K562 (cell line): Measurements from ENCODE around the gene GRAMD2B. TPM values are rescaled to one million over a fixed set of nuclear protein-coding genes. Genes with fewer than 3 reads are reported as not detected.

ENCODE experiments used
- ADNP ChIP-seq: fragments of 200-800 bp; sonication (Bioruptor generic); IDR thresholded peaks from 2 replicates; pipeline ENCODE4 v1.6.1; 2016; ENCODE audit warnings: missing genetic modification characterization, missing compliant biosample characterization
- BCOR ChIP-seq: fragments of 450-650 bp; IDR thresholded peaks from 2 replicates; pipeline ENCODE4 v1.6.1; 2016
- BMI1 ChIP-seq: fragments of 150-350 bp; IDR thresholded peaks from 2 replicates; pipeline ENCODE4 v1.6.1; 2014; ENCODE audit warnings: low read length
- BRD9 ChIP-seq: fragments of 450-650 bp; IDR thresholded peaks from 2 replicates; pipeline ENCODE4 v1.6.1; 2018; ENCODE audit warnings: low read depth; ENCODE audit not compliant: partially characterized antibody
- CBX3 ChIP-seq, 2 experiments: IDR thresholded peaks; 1 replicate in 1 of 2; 2 replicates in 1 of 2; pipeline ENCODE4 v1.6.1; 2012; ENCODE audit warnings: inconsistent platforms in 2 of 2, low read length in 2 of 2, borderline replicate concordance in 1 of 2, control low read depth in 1 of 2
- CHD2 ChIP-seq: IDR thresholded peaks from 2 replicates; pipeline ENCODE4 v1.6.1; 2011; ENCODE audit warnings: low read depth, low read length
- ETS1 ChIP-seq: conservative IDR thresholded peaks from 2 replicates; pipeline ENCODE4 v1.6.1; 2011; ENCODE audit warnings: low read depth, mild to moderate bottlenecking, low read length; ENCODE audit not compliant: control insufficient read depth
- EZH2 ChIP-seq: IDR thresholded peaks from 2 replicates; pipeline ENCODE4 v1.6.1; 2012; ENCODE audit warnings: low read depth, mild to moderate bottlenecking, inconsistent platforms, low read length, borderline replicate concordance
- GTF2A2 ChIP-seq: IDR thresholded peaks from 2 replicates; pipeline ENCODE4 v1.6.1; 2016; ENCODE audit warnings: mild to moderate bottlenecking, missing genetic modification characterization, missing compliant biosample characterization
- MIER1 ChIP-seq: fragments of 450-650 bp; IDR thresholded peaks from 2 replicates; pipeline ENCODE4 v1.6.1; 2016; ENCODE audit warnings: antibody characterized with exemption, mild to moderate bottlenecking, low read depth
- NELFE ChIP-seq: IDR thresholded peaks from 2 replicates; pipeline ENCODE4 v1.6.1; 2011; ENCODE audit warnings: mild to moderate bottlenecking; ENCODE audit not compliant: insufficient read depth, insufficient read length
- PCBP2 ChIP-seq: fragments of 200-400 bp; formaldehyde crosslinking; IDR thresholded peaks from 2 replicates; pipeline ENCODE4 v1.6.1; 2018; ENCODE audit warnings: low read length, low read depth, mild to moderate bottlenecking, moderate library complexity; ENCODE audit not compliant: poor library complexity, severe bottlenecking
- PHF20 ChIP-seq: fragments of 450-650 bp; IDR thresholded peaks from 2 replicates; pipeline ENCODE4 v1.6.1; 2018; ENCODE audit not compliant: partially characterized antibody
- RBM14 ChIP-seq: fragments of 200-400 bp; formaldehyde crosslinking; IDR thresholded peaks from 2 replicates; pipeline ENCODE4 v1.6.1; 2018; ENCODE audit warnings: low read depth, mild to moderate bottlenecking, low read length, moderate library complexity, borderline replicate concordance; ENCODE audit not compliant: insufficient read depth
- SAFB2 ChIP-seq: fragments of 200-400 bp; formaldehyde crosslinking; IDR thresholded peaks from 2 replicates; pipeline ENCODE4 v1.6.1; 2018; ENCODE audit warnings: borderline replicate concordance, low read length, low read depth, moderate library complexity; ENCODE audit not compliant: severe bottlenecking
- SMAD4 ChIP-seq: fragments of 250-450 bp; sonication (Bioruptor Pico); conservative IDR thresholded peaks from 2 replicates; pipeline ENCODE4 v1.8.0; 2021; ENCODE audit warnings: inconsistent platforms, mild to moderate bottlenecking, moderate library complexity
- SMARCA5 ChIP-seq: fragments of 450-650 bp; IDR thresholded peaks from 2 replicates; pipeline ENCODE4 v1.6.1; 2016
- TARDBP ChIP-seq: fragments of 450-650 bp; IDR thresholded peaks from 2 replicates; pipeline ENCODE4 v1.6.1; 2016
- THRB ChIP-seq: fragments of 450-650 bp; formaldehyde crosslinking; conservative IDR thresholded peaks from 2 replicates; pipeline ENCODE4 v1.4.0; 2022; ENCODE audit warnings: mild to moderate bottlenecking, missing genetic modification characterization
- ZNF507 ChIP-seq: conservative IDR thresholded peaks from 2 replicates; pipeline ENCODE4 v1.6.1; 2017; ENCODE audit warnings: missing genetic modification characterization, missing compliant biosample characterization
- ZNF586 ChIP-seq: fragments of 450-650 bp; formaldehyde crosslinking; conservative IDR thresholded peaks from 2 replicates; pipeline ENCODE4 v1.4.0; 2020; ENCODE audit warnings: mild to moderate bottlenecking, moderate library complexity
- polyA plus RNA-seq, 8 experiments: library from polyadenylated mRNA; depleted of rRNA in 4 of 8; stranded (reverse) in 5 of 8; unstranded in 3 of 8; fragments of >200 nt; fragmentation: Nextera tagmentation in 2 of 8; fragmentation: Illumina TruSeq in 1 of 8; extraction: Ambion mirVana in 2 of 8; extraction: Trizol in 1 of 8; gene quantifications; 2 replicates each; pipeline versions ENCODE4 v1.2.1 to v1.2.3, GENCODE V29; 2011 to 2014; ENCODE audit warnings: inconsistent platforms in 1 of 8, missing spikeins in 1 of 8
- total RNA-seq, 7 experiments: library from RNA; depleted of rRNA in 6 of 7; stranded (reverse); fragments of >200 nt in 6 of 7; fragmentation: Illumina TruSeq in 2 of 7; extraction: Trizol in 2 of 7; gene quantifications; 2 replicates each; pipeline versions ENCODE4 v1.2.1 to v1.2.3, GENCODE V29; 2011 to 2021; ENCODE audit warnings: low replicate concordance in 1 of 7
- TF ChIP-seq, protein P1 (sequence below): IDR thresholded peaks from 3 replicates; pipeline ENCODE4 v1.6.1; 2011; ENCODE audit warnings: borderline replicate concordance, mild to moderate bottlenecking; ENCODE audit not compliant: insufficient read length, insufficient read depth
- TF ChIP-seq, protein P2 (sequence below), 2 experiments: IDR thresholded peaks; 2 replicates each; pipeline ENCODE4 v1.6.1; 2011; ENCODE audit warnings: borderline replicate concordance in 1 of 2, control low read depth in 1 of 2, low read depth in 1 of 2, low read length in 1 of 2, mild to moderate bottlenecking in 1 of 2, mixed read lengths in 1 of 2, moderate library complexity in 1 of 2; ENCODE audit not compliant: insufficient read depth in 1 of 2, insufficient read length in 1 of 2, poor library complexity in 1 of 2, severe bottlenecking in 1 of 2; ENCODE audit errors: extremely low read depth in 1 of 2
- TF ChIP-seq, protein P3 (sequence below): sonication (generic); formaldehyde crosslinking; IDR thresholded peaks from 2 replicates; pipeline ENCODE4 v1.5.0; 2020; ENCODE audit warnings: missing genetic modification reagents

Gene GRAMD2B
- total and polyA plus RNA-seq, 9 of the 15 experiments (the other 6 are each of a cell fraction or from before 2014, with no cell fraction given) = 0.32 to 4.2 (median 1.4) TPM

GRCh38 chr5:126538579-126538978, 115.4 kb downstream of the GRAMD2B start (continued):
- TF ChIP-seq PCBP2 = no peak
- TF ChIP-seq CBX3 (IDR thresholded peaks at IDR 0.05; ENCODE audit: borderline replicate concordance in 1 of 2, low read length in 2 of 2) = peak in 1 of 2 experiments; percentile 39; a peak in 1 of 3 replicates
- TF ChIP-seq RBM14 = no peak
- peak; percentile 99 for TF ChIP-seq BCOR
- no peak for TF ChIP-seq NELFE
- no peak for TF ChIP-seq GTF2A2 (tag)
- TF ChIP-seq PHF20 = peak; percentile 53
- no peak for TF ChIP-seq BMI1
- no peak for TF ChIP-seq SAFB2
- TF ChIP-seq, protein P1, sequence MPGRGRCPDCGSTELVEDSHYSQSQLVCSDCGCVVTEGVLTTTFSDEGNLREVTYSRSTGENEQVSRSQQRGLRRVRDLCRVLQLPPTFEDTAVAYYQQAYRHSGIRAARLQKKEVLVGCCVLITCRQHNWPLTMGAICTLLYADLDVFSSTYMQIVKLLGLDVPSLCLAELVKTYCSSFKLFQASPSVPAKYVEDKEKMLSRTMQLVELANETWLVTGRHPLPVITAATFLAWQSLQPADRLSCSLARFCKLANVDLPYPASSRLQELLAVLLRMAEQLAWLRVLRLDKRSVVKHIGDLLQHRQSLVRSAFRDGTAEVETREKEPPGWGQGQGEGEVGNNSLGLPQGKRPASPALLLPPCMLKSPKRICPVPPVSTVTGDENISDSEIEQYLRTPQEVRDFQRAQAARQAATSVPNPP = no peak
- TF ChIP-seq ZNF507 (tag) = no peak
- peak; percentile 17 for TF ChIP-seq BRD9
- no peak for TF ChIP-seq TARDBP
- TF ChIP-seq MIER1 = no peak
- TF ChIP-seq ZNF586 (CRISPR knock-in tag) = no peak
- no peak for TF ChIP-seq THRB (CRISPR knock-in tag)
- no peak for TF ChIP-seq EZH2
- no peak for TF ChIP-seq CHD2
- TF ChIP-seq, protein P2, sequence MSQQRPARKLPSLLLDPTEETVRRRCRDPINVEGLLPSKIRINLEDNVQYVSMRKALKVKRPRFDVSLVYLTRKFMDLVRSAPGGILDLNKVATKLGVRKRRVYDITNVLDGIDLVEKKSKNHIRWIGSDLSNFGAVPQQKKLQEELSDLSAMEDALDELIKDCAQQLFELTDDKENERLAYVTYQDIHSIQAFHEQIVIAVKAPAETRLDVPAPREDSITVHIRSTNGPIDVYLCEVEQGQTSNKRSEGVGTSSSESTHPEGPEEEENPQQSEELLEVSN (IDR thresholded peaks at IDR 0.05; ENCODE audit: borderline replicate concordance in 1 of 2, extremely low read depth in 1 of 2, insufficient read depth in 1 of 2, insufficient read length in 1 of 2, low read depth in 1 of 2, low read length in 1 of 2, poor library complexity in 1 of 2, severe bottlenecking in 1 of 2) = no peak
- TF ChIP-seq, protein P3, sequence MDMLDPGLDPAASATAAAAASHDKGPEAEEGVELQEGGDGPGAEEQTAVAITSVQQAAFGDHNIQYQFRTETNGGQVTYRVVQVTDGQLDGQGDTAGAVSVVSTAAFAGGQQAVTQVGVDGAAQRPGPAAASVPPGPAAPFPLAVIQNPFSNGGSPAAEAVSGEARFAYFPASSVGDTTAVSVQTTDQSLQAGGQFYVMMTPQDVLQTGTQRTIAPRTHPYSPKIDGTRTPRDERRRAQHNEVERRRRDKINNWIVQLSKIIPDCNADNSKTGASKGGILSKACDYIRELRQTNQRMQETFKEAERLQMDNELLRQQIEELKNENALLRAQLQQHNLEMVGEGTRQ (CRISPR knock-in tag) = no peak
- TF ChIP-seq SMARCA5 = peak; percentile 88
- no peak for TF ChIP-seq SMAD4 (CRISPR knock-in tag)
- no peak for TF ChIP-seq ETS1
- TF ChIP-seq ADNP (tag) = peak; percentile 92
